ENCODE results near the gene ESYT1.

ESYT1 gene

DNA sequence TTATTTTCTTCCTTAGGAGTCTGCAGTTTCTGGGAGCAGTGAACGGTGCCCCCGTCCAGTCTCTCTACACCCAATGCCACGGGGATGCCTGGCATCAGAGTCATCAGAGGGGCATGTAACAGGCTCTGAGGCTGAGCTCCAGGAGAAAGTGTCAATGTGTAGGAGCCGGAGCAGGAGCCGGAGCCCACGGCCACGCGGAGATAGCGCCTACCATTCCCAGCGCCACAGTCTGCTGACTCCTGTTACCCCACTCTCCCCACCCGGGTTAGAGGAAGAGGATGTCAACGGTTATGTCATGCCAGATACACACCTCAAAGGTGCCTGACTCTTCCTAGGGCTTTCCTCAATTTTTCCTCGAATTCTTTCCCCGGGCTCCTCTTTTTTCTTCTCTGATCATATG, 27.0 kb upstream of the ESYT1 start:
- Histone ChIP-seq H3K27me3 (ENCODE audit: insufficient read depth, poor library complexity, severe bottlenecking) (peaks cover 6% of the 10 kb centered on the region), H3K4me3 (replicated peaks; ENCODE audit: insufficient read depth, low read length) (no peak overlapping the region), H3K27ac (replicated peaks) (no peak overlapping the region)
- no peak for TF ChIP-seq GABPA (IDR thresholded peaks at IDR 0.05; ENCODE audit: low read depth)
- no peak for TF ChIP-seq CTCF (IDR thresholded peaks at IDR 0.05; ENCODE audit: insufficient read depth, low read length)
- TF ChIP-seq, protein P1, sequence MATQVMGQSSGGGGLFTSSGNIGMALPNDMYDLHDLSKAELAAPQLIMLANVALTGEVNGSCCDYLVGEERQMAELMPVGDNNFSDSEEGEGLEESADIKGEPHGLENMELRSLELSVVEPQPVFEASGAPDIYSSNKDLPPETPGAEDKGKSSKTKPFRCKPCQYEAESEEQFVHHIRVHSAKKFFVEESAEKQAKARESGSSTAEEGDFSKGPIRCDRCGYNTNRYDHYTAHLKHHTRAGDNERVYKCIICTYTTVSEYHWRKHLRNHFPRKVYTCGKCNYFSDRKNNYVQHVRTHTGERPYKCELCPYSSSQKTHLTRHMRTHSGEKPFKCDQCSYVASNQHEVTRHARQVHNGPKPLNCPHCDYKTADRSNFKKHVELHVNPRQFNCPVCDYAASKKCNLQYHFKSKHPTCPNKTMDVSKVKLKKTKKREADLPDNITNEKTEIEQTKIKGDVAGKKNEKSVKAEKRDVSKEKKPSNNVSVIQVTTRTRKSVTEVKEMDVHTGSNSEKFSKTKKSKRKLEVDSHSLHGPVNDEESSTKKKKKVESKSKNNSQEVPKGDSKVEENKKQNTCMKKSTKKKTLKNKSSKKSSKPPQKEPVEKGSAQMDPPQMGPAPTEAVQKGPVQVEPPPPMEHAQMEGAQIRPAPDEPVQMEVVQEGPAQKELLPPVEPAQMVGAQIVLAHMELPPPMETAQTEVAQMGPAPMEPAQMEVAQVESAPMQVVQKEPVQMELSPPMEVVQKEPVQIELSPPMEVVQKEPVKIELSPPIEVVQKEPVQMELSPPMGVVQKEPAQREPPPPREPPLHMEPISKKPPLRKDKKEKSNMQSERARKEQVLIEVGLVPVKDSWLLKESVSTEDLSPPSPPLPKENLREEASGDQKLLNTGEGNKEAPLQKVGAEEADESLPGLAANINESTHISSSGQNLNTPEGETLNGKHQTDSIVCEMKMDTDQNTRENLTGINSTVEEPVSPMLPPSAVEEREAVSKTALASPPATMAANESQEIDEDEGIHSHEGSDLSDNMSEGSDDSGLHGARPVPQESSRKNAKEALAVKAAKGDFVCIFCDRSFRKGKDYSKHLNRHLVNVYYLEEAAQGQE (IDR thresholded peaks at IDR 0.05; ENCODE audit: insufficient replicate concordance, low read depth): no peak
- TF ChIP-seq SPI1 (IDR thresholded peaks at IDR 0.05; ENCODE audit: borderline replicate concordance, low read depth): no peak
- TF ChIP-seq POLR2AphosphoS5 (IDR thresholded peaks at IDR 0.05; ENCODE audit: low read depth): no peak
- DNase-seq (ENCODE audit: low read depth in 1 of 2, low spot score in 1 of 2): no peak

DNA sequence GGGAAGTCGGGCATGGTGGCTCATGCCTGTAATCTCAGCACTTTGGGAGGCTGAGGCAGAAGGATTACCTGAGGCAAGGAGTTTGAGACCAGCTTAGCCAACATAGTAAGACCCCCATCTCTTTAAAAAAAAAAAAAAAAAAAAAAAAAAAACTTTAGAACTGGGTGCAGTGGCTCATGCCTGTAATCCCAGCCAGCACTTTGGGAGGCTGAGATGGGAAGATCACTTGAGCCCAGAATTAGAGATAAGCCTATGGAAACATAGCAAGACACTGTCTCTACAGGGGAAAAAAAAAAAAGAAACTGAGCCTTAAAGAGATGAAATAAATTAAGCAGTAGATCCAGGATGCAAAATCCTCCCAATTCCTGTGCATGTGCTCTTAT, 25.4 kb upstream of the ESYT1 start:
- no peak for DNase-seq (ENCODE audit: low read depth in 1 of 2, low spot score in 1 of 2)
- no peak overlapping the region for H3K4me3 ChIP-seq (replicated peaks; ENCODE audit: insufficient read depth, low read length)
- H3K27me3 ChIP-seq (ENCODE audit: insufficient read depth, poor library complexity, severe bottlenecking): no peaks in the 10 kb centered on the region
- no peak overlapping the region for H3K27ac ChIP-seq (replicated peaks)
- TF ChIP-seq CTCF (IDR thresholded peaks at IDR 0.05; ENCODE audit: insufficient read depth, low read length): no peak
- TF ChIP-seq SPI1 (IDR thresholded peaks at IDR 0.05; ENCODE audit: borderline replicate concordance, low read depth): no peak
- TF ChIP-seq, protein P1 (IDR thresholded peaks at IDR 0.05; ENCODE audit: insufficient replicate concordance, low read depth): no peak
- no peak for TF ChIP-seq GABPA (IDR thresholded peaks at IDR 0.05; ENCODE audit: low read depth)
- TF ChIP-seq POLR2AphosphoS5 (IDR thresholded peaks at IDR 0.05; ENCODE audit: low read depth): no peak

- peak overlapping the region; percentile 90 for H3K4me3 ChIP-seq (replicated peaks; ENCODE audit: insufficient read depth, low read length)
- no peaks in the 10 kb centered on the region for H3K27me3 ChIP-seq (ENCODE audit: insufficient read depth, poor library complexity, severe bottlenecking)
- H3K27ac ChIP-seq (replicated peaks): peak overlapping the region; percentile 97
- no peak for DNase-seq (ENCODE audit: low read depth in 1 of 2, low spot score in 1 of 2)
- TF ChIP-seq, protein P1 (IDR thresholded peaks at IDR 0.05; ENCODE audit: insufficient replicate concordance, low read depth): no peak
- TF ChIP-seq GABPA (IDR thresholded peaks at IDR 0.05; ENCODE audit: low read depth) (no peak), CTCF (IDR thresholded peaks at IDR 0.05; ENCODE audit: insufficient read depth, low read length) (no peak), POLR2AphosphoS5 (IDR thresholded peaks at IDR 0.05; ENCODE audit: low read depth) (no peak), SPI1 (IDR thresholded peaks at IDR 0.05; ENCODE audit: borderline replicate concordance, low read depth) (no peak)
Measured at GRCh38 chr12:56103066-56103711, 24.9 kb upstream of the ESYT1 start.

All from HL-60 (cell line).